H1 (cell line): ENCODE measurements around the gene LOC128125822.

Source experiments
- BCL11A ChIP-seq, 2 experiments: IDR thresholded peaks; one replicate each; pipeline ENCODE4 v1.6.1; 2011; ENCODE audit warnings: low read depth in 2 of 2, low read length in 2 of 2, mild to moderate bottlenecking in 2 of 2
- CBX8 ChIP-seq: fragments of 300-800, 300-1000 bp; sonication (generic); IDR thresholded peaks from 2 replicates; pipeline ENCODE4 v1.7.1; 2016; ENCODE audit warnings: low read depth, low read length, borderline replicate concordance
- CEBPB ChIP-seq: IDR thresholded peaks from 2 replicates; pipeline ENCODE4 v1.6.1; 2012; ENCODE audit warnings: low read depth, low read length
- CHD7 ChIP-seq: fragments of 300-600 bp; sonication (generic); IDR thresholded peaks from 2 replicates; pipeline ENCODE4 v1.7.1; 2012; ENCODE audit warnings: low read length, moderate library complexity, mild to moderate bottlenecking, inconsistent platforms; ENCODE audit not compliant: insufficient replicate concordance
- CREB1 ChIP-seq: IDR thresholded peaks from 2 replicates; pipeline ENCODE4 v1.6.1; 2012; ENCODE audit warnings: inconsistent platforms
- EP300 ChIP-seq, 2 experiments: IDR thresholded peaks; 1 replicate in 1 of 2; 2 replicates in 1 of 2; pipeline ENCODE4 v1.6.1; 2011 to 2012; ENCODE audit warnings: low read depth in 2 of 2, low read length in 2 of 2, mild to moderate bottlenecking in 2 of 2, borderline replicate concordance in 1 of 2, inconsistent platforms in 1 of 2, moderate library complexity in 1 of 2
- RAD21 ChIP-seq, 2 experiments: IDR thresholded peaks in 1 of 2; conservative IDR thresholded peaks in 1 of 2; 2 replicates each; pipeline ENCODE4 v1.6.1; 2011; ENCODE audit warnings: low read depth in 2 of 2, low read length in 2 of 2, improper control_type of control experiment in 1 of 2, inconsistent platforms in 1 of 2, mild to moderate bottlenecking in 1 of 2, moderate library complexity in 1 of 2
- SP1 ChIP-seq: IDR thresholded peaks from 2 replicates; pipeline ENCODE4 v1.6.1; 2011; ENCODE audit warnings: low read depth, low read length
- SP2 ChIP-seq: IDR thresholded peaks from 2 replicates; pipeline ENCODE4 v1.6.1; 2012; ENCODE audit warnings: mild to moderate bottlenecking, low read length, inconsistent platforms
- TCF12 ChIP-seq: IDR thresholded peaks from 2 replicates; pipeline ENCODE4 v1.6.1; 2011; ENCODE audit warnings: low read depth, mild to moderate bottlenecking, low read length
- YY1 ChIP-seq: IDR thresholded peaks from 2 replicates; pipeline ENCODE4 v1.6.1; 2011; ENCODE audit warnings: low read depth, mild to moderate bottlenecking, low read length

The LOC128125822 gene

GRCh38 chr6:63572044-63572746 lies at the start of gene LOC128125822, which contains the start of gene PTP4A1 (continued):
- TF ChIP-seq CHD7: no peak
- TF ChIP-seq BCL11A (IDR thresholded peaks at IDR 0.05; ENCODE audit: low read depth in 2 of 2, low read length in 2 of 2): no peak
- TF ChIP-seq YY1: no peak
- TF ChIP-seq SP1: peak; percentile 73; the same call in 1 of the 2 replicates
- TF ChIP-seq SP2: no peak
- TF ChIP-seq CBX8: no peak
- no peak for TF ChIP-seq RAD21 (IDR thresholded peaks at IDR 0.05 in 1 of 2, conservative IDR thresholded peaks at IDR 0.05 in 1 of 2; ENCODE audit: low read depth in 2 of 2, low read length in 2 of 2)
- 0 out of 2 replicates have a peak, but pooled peaks have one; percentile 22 for TF ChIP-seq CEBPB
- TF ChIP-seq EP300 (IDR thresholded peaks at IDR 0.05; ENCODE audit: borderline replicate concordance in 1 of 2, low read depth in 2 of 2, low read length in 2 of 2): peak in 1 of 2 experiments; percentile 82; a peak in 1 of 3 replicates
- no peak for TF ChIP-seq TCF12
- TF ChIP-seq CREB1: peak; percentile 93
